GM12878 (cell line): Measurements from ENCODE around the gene AP3D1. TPM values are rescaled to one million over a fixed set of nuclear protein-coding genes. Genes with fewer than 3 reads are reported as not detected.

ENCODE experiments used
- ATAC-seq: fragments of 200-7000 bp; cut with Tn5 transposase; 3 replicates; pipeline ENCODE4 v1.9.1; 2020; ENCODE audit warnings: mild to moderate bottlenecking, moderate library complexity
- BruUV-seq: library from RNA; stranded (reverse); fragments of 400-500 nt; replicated peaks from 2 replicates; lab custom pipeline; 2021; lab: Mats Ljungman, UMichigan
- CTCF ChIA-PET: fragments of 300-600 bp; sonication (Branson Sonifier 250); formaldehyde crosslinking; extraction: SDS; loops from one replicate; lab custom pipeline; 2021; ENCODE audit warnings: inconsistent platforms; lab: Yijun Ruan, JAX
- POLR2A ChIA-PET: fragments of 350-600 bp; formaldehyde crosslinking; extraction: SDS; loops from one replicate; lab custom pipeline; 2021; ENCODE audit warnings: inconsistent platforms; lab: Charles Lee
- RAD21 ChIA-PET: fragments of 300-600 bp; sonication (Branson Sonifier 250); formaldehyde crosslinking; loops from one replicate; lab custom pipeline; 2023; ENCODE audit warnings: antibody characterized with exemption; ENCODE audit not compliant: unreplicated experiment; lab: Charles Lee
- SMC1A ChIA-PET: fragments of 300-600 bp; sonication (Branson Sonifier 250); formaldehyde crosslinking; loops from one replicate; lab custom pipeline; 2023; ENCODE audit not compliant: unreplicated experiment, uncharacterized antibody; lab: Charles Lee
- DNase-seq: peaks from one replicate; pipeline ENCODE4 v3.0.0-alpha.2; 2011; ENCODE audit warnings: low read depth, low spot score
- FAIRE-seq: peaks from 3 replicates; lab custom pipeline; 2011; peaks lifted over from hg19 to GRCh38; lab: Jason Lieb, UNC
- H2AFZ ChIP-seq: 2 replicates; pipeline ENCODE4 v1.6.0; 2011; ENCODE audit warnings: low read depth, low read length, control low read depth; ENCODE audit not compliant: control insufficient read depth
- H3K27ac ChIP-seq: 2 replicates; pipeline ENCODE4 v1.5.1; 2011; ENCODE audit warnings: control low read depth; ENCODE audit not compliant: control insufficient read depth, insufficient read depth
- H3K27me3 ChIP-seq, 2 experiments: replicated peaks in 1 of 2; 2 replicates each; pipeline versions ENCODE4 v1.6.0 to v1.6.1; 2011; ENCODE audit warnings: low read length in 1 of 2; ENCODE audit not compliant: control insufficient read depth in 2 of 2, insufficient read depth in 2 of 2
- H3K36me3 ChIP-seq, 2 experiments: 2 replicates each; pipeline ENCODE4 v1.5.1; 2011; ENCODE audit warnings: low read length in 1 of 2; ENCODE audit not compliant: control insufficient read depth in 2 of 2, insufficient read depth in 2 of 2
- H3K4me1 ChIP-seq: 2 replicates; pipeline ENCODE4 v1.6.1; 2011; ENCODE audit warnings: mild to moderate bottlenecking, low read length, moderate library complexity, mixed read lengths; ENCODE audit not compliant: control insufficient read depth, insufficient read depth
- H3K4me2 ChIP-seq: 2 replicates; pipeline ENCODE4 v1.6.0; 2011; ENCODE audit warnings: control low read depth; ENCODE audit not compliant: control insufficient read depth, insufficient read depth
- H3K4me3 ChIP-seq: fragments of 200-600 bp; sonication (generic); 2 replicates; pipeline ENCODE4 v1.5.1; 2016
- H3K79me2 ChIP-seq: 2 replicates; pipeline ENCODE4 v1.6.0; 2011; ENCODE audit warnings: low read length; ENCODE audit not compliant: control insufficient read depth, insufficient read depth
- H3K9ac ChIP-seq: 2 replicates; pipeline ENCODE4 v1.8.0; 2011; ENCODE audit warnings: low read length, control low read depth, mixed read lengths; ENCODE audit not compliant: control insufficient read depth, insufficient read depth
- H3K9me3 ChIP-seq: replicated peaks from 3 replicates; pipeline ENCODE4 v1.5.1; 2011; ENCODE audit warnings: mild to moderate bottlenecking, low read length; ENCODE audit not compliant: control insufficient read depth, insufficient read depth
- H4K20me1 ChIP-seq: 2 replicates; pipeline ENCODE4 v1.6.0; 2011; ENCODE audit not compliant: control insufficient read depth, insufficient read depth
- CHD4 ChIP-seq: fragments of 200-600 bp; sonication (generic); IDR thresholded peaks from 2 replicates; pipeline ENCODE4 v1.6.1; 2016; ENCODE audit warnings: mild to moderate bottlenecking
- GABPA ChIP-seq: IDR thresholded peaks from 2 replicates; pipeline ENCODE4 v1.6.1; 2014; ENCODE audit warnings: antibody characterized with exemption, low read depth, mild to moderate bottlenecking, inconsistent platforms
- HSF1 ChIP-seq: fragments of 150-350 bp; IDR thresholded peaks from 2 replicates; pipeline ENCODE4 v1.6.1; 2014; ENCODE audit warnings: mild to moderate bottlenecking, low read depth, low read length
- JUND ChIP-seq: IDR thresholded peaks from 2 replicates; pipeline ENCODE4 v1.6.1; 2012; ENCODE audit warnings: low read depth, mild to moderate bottlenecking, low read length, improper control_type of control experiment, moderate library complexity
- KAT2A ChIP-seq: conservative IDR thresholded peaks from 2 replicates; pipeline ENCODE4 v1.6.1; 2011; ENCODE audit warnings: low read depth, low read length; ENCODE audit not compliant: control insufficient read depth
- PBX3 ChIP-seq: IDR thresholded peaks from 2 replicates; pipeline ENCODE4 v1.6.1; 2011; ENCODE audit warnings: mild to moderate bottlenecking, low read depth, low read length, moderate library complexity; ENCODE audit not compliant: insufficient replicate concordance
- RBBP5 ChIP-seq: fragments of 200-600 bp; sonication (generic); conservative IDR thresholded peaks from 2 replicates; pipeline ENCODE4 v1.6.1; 2016
- SPI1 ChIP-seq: IDR thresholded peaks from 2 replicates; pipeline ENCODE4 v1.6.1; 2011; ENCODE audit warnings: low read depth, mild to moderate bottlenecking, low read length, moderate library complexity, borderline replicate concordance; ENCODE audit not compliant: insufficient read depth
- STAT1 ChIP-seq: fragments of 450-650 bp; conservative IDR thresholded peaks from 2 replicates; pipeline ENCODE4 v1.6.1; 2014; ENCODE audit warnings: antibody characterized with exemption, mild to moderate bottlenecking
- TCF12 ChIP-seq: IDR thresholded peaks from 2 replicates; pipeline ENCODE4 v1.6.1; 2011; ENCODE audit warnings: low read depth, mild to moderate bottlenecking, low read length
- TCF7 ChIP-seq: IDR thresholded peaks from 2 replicates; pipeline ENCODE4 v1.6.1; 2014; ENCODE audit warnings: antibody characterized with exemption, borderline replicate concordance
- ZBTB4 ChIP-seq: fragments of 450-650 bp; formaldehyde crosslinking; IDR thresholded peaks from 2 replicates; pipeline ENCODE4 v1.4.0; 2022; ENCODE audit warnings: mild to moderate bottlenecking, moderate library complexity
- ZNF207 ChIP-seq: fragments of 450-650 bp; IDR thresholded peaks from 2 replicates; pipeline ENCODE4 v1.6.1; 2014; ENCODE audit warnings: antibody characterized with exemption, mild to moderate bottlenecking, borderline replicate concordance
- WGBS: methylation state at CpG from one replicate; pipeline ENCODE4 v1.1.6; 2016; ENCODE audit warnings: low lambda C conversion rate; ENCODE audit not compliant: insufficient replicate concordance, insufficient coverage; ENCODE audit errors: missing lambda C conversion rate; 5-methylcytosine and 5-hydroxymethylcytosine counted together
- in situ Hi-C: fragments of 300-500 bp; cut with MboI; formaldehyde crosslinking; loops from 9 replicates; pipeline ENCODE4 v1.14.3; 2018; ENCODE audit warnings: mixed read lengths
- intact Hi-C: fragments of 100-400 bp; cut with micrococcal nuclease; formaldehyde crosslinking; loops from one replicate; pipeline ENCODE4 v1.14.2; 2022; ENCODE audit not compliant: unreplicated experiment
- polyA plus RNA-seq, 11 experiments: library from polyadenylated mRNA; depleted of rRNA in 4 of 11; unstranded in 6 of 11; stranded (reverse) in 5 of 11; fragments of >200 nt; fragmentation: Nextera tagmentation in 4 of 11; fragmentation: Illumina TruSeq in 1 of 11; extraction: Ambion mirVana in 4 of 11; extraction: Trizol in 1 of 11; gene quantifications; 1 replicate in 1 of 11; 2 replicates in 10 of 11; pipeline versions ENCODE4 v1.2.1 to v1.2.3, GENCODE V29; 2011 to 2016; ENCODE audit warnings: inconsistent platforms in 2 of 11, missing spikeins in 2 of 11, low read depth in 1 of 11
- total RNA-seq, 4 experiments: library from RNA; depleted of rRNA in 3 of 4; stranded (reverse); fragments of >200 nt in 3 of 4; fragmentation: Illumina TruSeq in 1 of 4; extraction: Trizol in 1 of 4; gene quantifications; 2 replicates each; pipeline versions ENCODE4 v1.2.1 to v1.2.3, GENCODE V29; 2013 to 2021
- TF ChIP-seq, protein P1 (sequence below), 3 experiments: IDR thresholded peaks in 2 of 3; conservative IDR thresholded peaks in 1 of 3; 2 replicates each; pipeline ENCODE4 v1.5.1; 2011; ENCODE audit warnings: low read depth in 3 of 3, low read length in 3 of 3, mild to moderate bottlenecking in 3 of 3, control low read depth in 2 of 3, moderate library complexity in 2 of 3, inconsistent platforms in 1 of 3, mixed read lengths in 1 of 3; ENCODE audit not compliant: control insufficient read depth in 2 of 3, insufficient read depth in 1 of 3; ENCODE audit errors: extremely low read depth in 1 of 3

The AP3D1 gene
- total and polyA plus RNA-seq, 10 of the 15 experiments (the other 5 are each of a cell fraction or from before 2014, with no cell fraction given), result 1.5 to 108 (median 59.1) TPM

- TF ChIP-seq TCF12, result no peak
- TF ChIP-seq KAT2A, result no peak
- TF ChIP-seq SPI1, result no peak
- TF ChIP-seq TCF7, result no peak
- TF ChIP-seq ZNF207, result no peak
Observed at GRCh38 chr19:2192862-2193261, 41.5 kb upstream of the AP3D1 start (continued).

GRCh38 chr19:2191456-2192310 lies 40.3 kb upstream of the AP3D1 start:
- no peak overlapping the region for H3K4me3 ChIP-seq
- H3K27ac ChIP-seq, result no peak overlapping the region
- no peak overlapping the region for H3K9ac ChIP-seq
- SMC1A ChIA-PET, result no interaction called here
- no peaks in the 10 kb centered on the region; the same call in 1 of the 2 replicates for H4K20me1 ChIP-seq
- no TSS peak for BruUV-seq
- CTCF ChIA-PET, result interaction anchor here (1.0 kb wide), 1 partner anchor 20 kb away, joined by 3 read pairs; no protein-coding TSS in a partner anchor
- in situ Hi-C loops (no loop called here), intact Hi-C loops (no loop called here)
- peaks cover 11% of the 10 kb centered on the region for H3K4me1 ChIP-seq
- WGBS, result 93% methylated on average over 32 of the region's 32 CpGs
- H2AFZ ChIP-seq, result no peak overlapping the region
- DNase-seq, result no peak
- no peak for FAIRE-seq
- peaks cover 16 to 76% of the 10 kb centered on the region in 2 experiments; a peak in 3 of 4 replicates for H3K36me3 ChIP-seq
- no peaks in the 10 kb centered on the region for H3K27me3 ChIP-seq
- no peak overlapping the region for H3K4me2 ChIP-seq
- ATAC-seq, result no peak
- peaks cover 7% of the 10 kb centered on the region; the same call in 2 of the 3 replicates for H3K9me3 ChIP-seq
- POLR2A ChIA-PET, result no interaction called here
- H3K79me2 ChIP-seq, result peaks cover 22% of the 10 kb centered on the region
- RAD21 ChIA-PET, result no interaction called here
- no peak for TF ChIP-seq CHD4
- no peak for TF ChIP-seq GABPA
- TF ChIP-seq STAT1, result no peak
- no peak for TF ChIP-seq RBBP5
- TF ChIP-seq, protein P1, sequence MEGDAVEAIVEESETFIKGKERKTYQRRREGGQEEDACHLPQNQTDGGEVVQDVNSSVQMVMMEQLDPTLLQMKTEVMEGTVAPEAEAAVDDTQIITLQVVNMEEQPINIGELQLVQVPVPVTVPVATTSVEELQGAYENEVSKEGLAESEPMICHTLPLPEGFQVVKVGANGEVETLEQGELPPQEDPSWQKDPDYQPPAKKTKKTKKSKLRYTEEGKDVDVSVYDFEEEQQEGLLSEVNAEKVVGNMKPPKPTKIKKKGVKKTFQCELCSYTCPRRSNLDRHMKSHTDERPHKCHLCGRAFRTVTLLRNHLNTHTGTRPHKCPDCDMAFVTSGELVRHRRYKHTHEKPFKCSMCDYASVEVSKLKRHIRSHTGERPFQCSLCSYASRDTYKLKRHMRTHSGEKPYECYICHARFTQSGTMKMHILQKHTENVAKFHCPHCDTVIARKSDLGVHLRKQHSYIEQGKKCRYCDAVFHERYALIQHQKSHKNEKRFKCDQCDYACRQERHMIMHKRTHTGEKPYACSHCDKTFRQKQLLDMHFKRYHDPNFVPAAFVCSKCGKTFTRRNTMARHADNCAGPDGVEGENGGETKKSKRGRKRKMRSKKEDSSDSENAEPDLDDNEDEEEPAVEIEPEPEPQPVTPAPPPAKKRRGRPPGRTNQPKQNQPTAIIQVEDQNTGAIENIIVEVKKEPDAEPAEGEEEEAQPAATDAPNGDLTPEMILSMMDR (IDR thresholded peaks at IDR 0.05 in 2 of 3, conservative IDR thresholded peaks at IDR 0.05 in 1 of 3; ENCODE audit: control insufficient read depth in 2 of 3, extremely low read depth in 1 of 3, insufficient read depth in 1 of 3, low read depth in 3 of 3, low read length in 3 of 3), result no peak
- TF ChIP-seq HSF1, result no peak
- TF ChIP-seq ZBTB4 (CRISPR knock-in tag), result no peak
- no peak for TF ChIP-seq PBX3
- no peak for TF ChIP-seq JUND
